SKM-1 (cell line): ENCODE results near the gene MGST1.
A peak's percentile ranks its signal among the peaks of the same experiment; 100 is the strongest.

ENCODE experiments used
- DNase-seq: peaks from one replicate; lab custom pipeline; 2025; ENCODE audit not compliant: unreplicated experiment; lab: John Stamatoyannopoulos, UW

Gene MGST1, protein sequence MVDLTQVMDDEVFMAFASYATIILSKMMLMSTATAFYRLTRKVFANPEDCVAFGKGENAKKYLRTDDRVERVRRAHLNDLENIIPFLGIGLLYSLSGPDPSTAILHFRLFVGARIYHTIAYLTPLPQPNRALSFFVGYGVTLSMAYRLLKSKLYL

DNA sequence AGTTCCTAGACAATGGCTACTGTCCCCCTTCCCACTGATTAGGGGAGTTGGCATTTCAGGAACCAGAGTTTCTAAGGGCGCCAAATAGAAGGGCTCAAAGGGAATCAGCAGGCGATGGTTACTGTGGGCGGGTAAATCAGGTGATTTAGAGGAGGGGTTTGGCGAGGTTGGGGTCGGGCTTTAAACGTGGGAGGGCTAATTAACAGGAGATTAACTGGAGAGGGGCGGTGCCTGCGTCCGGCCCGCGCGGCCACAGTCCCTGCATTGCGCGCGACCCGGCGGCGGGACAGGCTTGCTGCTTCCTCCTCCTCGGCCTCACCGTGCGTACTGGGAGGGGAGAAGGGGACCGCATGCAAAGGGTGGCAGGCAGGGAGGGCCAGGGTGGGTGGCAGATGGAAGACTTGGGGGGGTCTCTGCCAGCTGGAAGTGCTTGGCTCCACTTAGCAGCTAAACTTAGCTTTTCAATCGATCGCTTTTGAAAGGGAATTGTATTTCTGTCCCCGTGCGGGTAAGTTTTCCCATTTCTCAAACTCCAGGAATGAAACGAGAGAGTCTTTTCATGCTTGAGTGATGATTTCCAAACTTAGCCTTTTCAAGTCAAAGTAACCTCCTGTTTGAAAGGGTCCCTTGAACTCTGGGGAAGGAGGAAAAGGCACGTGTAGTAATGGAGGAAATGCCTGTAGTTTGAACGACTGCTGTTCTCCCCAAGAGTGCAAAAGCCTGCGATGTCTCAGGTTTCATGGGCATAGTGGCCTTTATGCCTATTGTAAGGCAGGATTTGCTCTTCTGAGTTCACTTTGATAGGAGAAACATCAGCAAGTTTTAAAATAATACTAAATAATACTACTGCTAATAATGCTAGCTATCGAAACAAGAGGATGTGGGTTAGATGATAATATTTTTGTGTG is at the start of gene MGST1:
TSS of gene MGST1 (plus strand) at position 255 of the 908 bp plus-strand sequence. CDS start 6,608 bp downstream, outside the sequence.
- peak; percentile 11 for DNase-seq

DNA sequence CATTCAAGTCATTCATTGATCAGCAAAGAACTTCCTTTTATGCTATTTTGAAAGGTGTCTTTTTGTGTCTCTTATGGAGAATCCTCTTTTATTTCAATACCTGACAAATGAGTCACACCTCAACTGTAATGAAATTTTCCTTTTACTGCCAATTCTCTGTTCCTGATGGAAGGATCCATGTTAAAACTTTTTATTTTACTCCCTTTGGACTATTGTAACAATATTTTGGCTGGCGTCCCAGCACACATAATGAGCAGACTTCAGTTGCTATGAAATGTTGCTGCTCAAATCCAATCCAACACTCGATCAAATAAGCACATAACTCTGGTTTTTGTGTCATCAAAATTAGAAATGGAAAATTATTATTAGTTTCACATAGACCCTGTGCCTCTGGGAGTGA is 48.0 kb upstream of the MGST1 start:
- no peak for DNase-seq

DNA sequence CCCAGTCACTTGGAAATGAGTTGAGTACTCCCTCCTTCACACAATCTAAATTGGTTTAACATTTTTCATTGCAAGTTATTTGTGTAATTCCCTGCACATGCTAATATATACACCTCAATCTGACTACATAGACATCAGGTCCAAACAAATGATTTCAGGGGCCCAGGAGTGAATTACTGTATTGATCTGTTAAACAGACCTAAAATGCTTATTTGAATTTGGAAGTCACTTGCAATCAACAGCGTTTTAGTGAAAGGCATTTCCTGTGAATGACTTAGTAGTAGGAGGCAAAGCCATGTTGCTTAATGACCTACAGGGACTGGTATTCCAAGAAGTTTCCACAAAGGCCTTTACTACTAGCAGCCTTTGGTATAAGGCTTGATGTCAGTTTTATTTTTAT is 47.3 kb upstream of the MGST1 start:
- no peak for DNase-seq

DNA sequence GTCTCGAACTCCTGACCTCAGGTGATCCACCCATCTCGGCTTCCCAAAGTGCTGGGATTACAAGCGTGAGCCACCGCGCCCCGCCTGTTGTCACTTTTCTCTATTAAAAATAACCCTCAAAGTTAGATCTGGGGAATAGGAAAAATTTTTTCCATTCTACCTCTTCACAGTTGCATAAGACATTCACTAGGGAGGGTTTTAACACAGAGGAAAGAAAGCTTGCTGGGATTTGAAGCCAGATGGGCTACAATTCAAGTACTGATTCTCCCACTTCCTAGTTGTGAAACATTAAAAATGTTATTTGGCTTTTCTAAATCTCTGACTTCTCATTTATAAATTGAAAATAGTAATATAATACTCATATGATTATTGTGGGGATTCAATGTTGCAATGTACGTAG is 46.7 kb upstream of the MGST1 start:
- DNase-seq = no peak

DNA sequence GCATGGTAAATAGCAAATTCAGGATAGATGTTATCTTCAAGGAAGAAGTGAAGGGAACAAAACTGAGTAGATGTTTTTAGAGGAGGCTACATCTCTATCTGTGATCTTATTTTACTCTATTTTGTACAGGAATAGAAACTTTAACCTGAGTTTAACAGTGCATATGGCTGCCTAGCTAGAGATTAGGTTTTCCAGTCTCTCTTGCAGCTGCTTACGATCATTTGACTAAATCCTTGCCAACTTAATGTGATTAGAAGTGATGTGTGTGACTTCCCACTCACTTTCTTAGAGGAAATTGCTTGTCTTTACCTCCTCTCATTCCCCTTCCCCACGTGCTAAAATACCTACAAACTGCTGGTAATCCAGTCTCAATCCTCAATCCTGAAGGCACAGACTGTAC is 43.5 kb upstream of the MGST1 start:
- DNase-seq = no peak

DNA sequence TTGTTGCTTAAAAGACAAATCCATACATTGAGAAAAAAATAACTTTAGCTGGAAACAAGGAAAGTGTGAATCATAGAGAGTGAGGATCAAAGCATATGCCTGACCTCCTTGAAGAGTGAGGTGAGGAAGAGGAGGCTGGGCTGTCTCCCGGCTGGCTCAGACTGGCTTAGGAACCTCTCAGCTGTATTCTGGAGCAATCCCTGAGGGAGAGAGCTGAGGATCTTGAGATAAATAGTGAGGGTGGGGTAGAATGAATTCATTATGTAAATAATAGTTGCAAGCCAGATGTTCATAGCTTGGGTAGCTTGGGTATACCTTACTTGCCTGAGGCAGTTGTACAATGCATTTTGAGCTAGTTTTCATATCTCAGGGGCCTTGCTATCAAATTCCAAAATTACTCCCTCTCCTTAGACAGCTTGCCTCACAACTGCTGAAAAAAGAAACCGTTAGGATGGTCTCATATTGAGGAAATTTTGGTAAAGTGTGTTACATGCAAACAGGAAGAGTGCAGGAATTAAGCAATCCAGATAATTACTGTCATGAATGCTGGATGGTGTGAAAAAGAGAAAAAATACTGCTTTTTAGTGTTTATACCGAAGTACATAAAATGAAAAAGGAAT is 39.5 kb upstream of the MGST1 start:
- DNase-seq = no peak

DNA sequence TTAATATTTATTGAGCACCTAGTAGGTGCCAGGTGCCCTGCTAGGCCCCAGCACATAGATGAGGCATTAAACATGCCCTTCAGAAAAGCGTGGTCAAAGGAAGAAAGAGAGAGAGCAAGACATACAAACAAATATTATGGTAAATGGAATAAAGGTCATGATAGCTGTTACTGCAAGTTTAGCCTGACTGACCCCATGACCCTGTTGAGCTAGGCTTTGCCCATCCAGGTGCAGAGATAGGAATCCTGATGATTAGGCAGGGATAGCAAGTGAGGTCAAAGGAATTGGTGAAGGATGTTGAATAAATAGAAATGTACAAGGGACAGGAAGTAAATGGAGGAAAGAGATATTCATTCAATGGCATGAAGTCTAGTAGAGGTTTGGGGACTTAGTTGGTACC is 36.5 kb upstream of the MGST1 start:
- no peak for DNase-seq

DNA sequence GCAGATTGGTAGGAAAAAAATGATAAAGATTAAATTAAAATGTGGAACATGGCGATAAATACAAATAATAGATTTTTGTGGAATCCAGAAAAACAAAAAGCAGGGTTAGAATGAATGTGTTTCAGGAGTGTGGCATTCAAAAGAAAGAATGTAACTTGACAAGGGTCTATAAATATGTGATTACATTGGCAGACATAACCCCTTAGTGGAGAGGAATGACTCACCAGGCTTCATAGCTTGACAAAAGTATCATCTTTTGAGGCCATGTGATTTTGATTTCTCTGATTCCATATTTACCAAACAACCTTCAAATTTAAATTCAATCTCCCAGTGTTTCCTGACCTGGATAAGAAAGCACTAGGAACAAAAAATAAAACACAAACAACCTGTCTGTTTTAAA is 24.4 kb upstream of the MGST1 start:
- no peak for DNase-seq

DNA sequence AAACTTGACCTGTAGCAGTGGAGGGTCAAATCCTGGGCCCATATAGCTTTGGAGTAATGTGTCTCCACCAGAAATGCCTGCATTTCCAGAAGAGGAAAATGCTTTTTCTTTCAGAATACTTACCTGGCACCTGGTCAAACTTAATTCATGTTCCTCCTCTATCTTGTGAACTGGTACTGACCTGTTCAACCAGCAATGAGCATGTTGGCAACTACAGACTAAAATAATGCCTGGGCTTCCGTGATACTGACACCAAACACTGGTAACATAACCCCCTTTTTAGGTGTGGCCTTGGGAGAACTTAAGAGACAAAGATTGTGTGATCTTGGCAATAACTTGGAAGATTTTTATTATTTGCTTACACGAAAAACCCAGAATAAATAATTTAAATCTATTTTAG is 23.8 kb upstream of the MGST1 start:
- no peak for DNase-seq

DNA sequence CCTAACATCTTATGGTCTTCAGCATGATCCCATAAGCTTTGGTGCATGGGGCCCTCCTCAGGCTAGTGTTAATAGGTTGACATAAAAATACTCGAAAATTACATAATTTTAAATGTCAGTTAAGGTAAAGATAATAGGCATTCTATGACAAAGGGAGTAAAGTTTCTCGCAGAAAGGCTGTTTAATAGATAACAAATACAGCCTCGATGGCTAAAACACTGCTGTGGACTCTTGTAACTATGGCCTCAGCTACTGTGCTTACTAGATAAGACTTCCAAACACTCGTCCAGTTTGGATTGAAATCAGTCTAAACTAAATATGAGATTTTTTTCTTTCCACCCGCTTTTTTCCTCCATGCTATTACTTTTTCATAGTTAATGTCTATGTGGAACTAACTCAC is 23.2 kb upstream of the MGST1 start:
- no peak for DNase-seq

DNA sequence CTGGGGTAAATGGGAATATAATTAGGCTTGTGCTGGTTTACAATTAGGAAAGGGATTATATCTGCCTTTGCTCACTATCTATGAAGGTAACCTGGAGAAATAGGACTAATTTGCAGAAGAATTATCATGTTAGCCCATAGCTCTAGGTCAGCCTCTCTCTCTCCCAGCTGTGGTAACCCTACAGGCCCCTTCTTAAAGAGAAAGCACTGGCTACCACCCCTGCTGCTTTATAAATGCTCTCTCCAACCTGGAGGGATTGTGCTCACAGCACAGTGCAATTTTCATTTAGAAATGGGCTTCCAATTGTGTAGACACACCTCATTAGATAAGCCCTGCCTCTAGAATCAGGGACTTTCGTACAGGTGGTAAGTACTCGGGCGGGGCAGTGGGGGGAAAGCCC is 22.7 kb upstream of the MGST1 start:
- no peak for DNase-seq

DNA sequence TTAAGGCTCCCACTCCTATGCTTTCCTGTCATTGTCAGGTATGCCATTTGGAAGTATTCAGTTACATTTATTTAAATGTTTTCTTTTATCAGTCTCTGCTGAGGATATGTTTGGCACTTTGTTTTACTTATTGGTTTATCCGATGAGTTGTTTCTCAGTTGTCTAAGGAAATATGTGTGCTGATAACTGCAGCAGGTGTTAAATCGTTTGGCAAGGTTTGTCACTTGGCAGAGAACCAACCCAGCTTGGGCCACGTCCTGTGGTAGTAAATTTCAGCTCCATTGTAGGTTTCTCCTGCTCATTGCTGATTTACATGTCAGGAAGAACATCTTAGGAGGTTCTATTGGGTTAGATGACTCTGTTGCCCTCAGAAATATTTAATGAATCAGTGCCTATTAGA is 22.0 kb upstream of the MGST1 start:
- no peak for DNase-seq

DNA sequence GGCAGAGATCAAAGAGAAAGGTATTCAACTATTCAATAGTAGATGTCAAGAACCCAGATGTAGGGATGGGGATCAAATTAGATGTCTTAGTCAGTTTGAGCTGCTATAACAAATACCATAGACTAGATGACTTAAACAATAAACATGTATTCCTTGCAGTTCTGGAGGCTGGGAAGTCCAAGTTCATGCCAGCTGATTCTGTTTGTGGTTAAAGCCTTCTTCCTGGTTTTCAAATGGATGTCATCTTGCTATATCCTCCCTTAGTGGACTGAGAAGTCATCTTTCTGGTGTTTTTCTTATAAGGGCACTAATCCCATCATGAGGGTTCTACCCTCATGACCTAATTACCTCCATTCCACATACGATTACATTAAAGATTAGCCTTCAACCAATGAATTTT is 19.5 kb upstream of the MGST1 start:
- no peak for DNase-seq

DNA sequence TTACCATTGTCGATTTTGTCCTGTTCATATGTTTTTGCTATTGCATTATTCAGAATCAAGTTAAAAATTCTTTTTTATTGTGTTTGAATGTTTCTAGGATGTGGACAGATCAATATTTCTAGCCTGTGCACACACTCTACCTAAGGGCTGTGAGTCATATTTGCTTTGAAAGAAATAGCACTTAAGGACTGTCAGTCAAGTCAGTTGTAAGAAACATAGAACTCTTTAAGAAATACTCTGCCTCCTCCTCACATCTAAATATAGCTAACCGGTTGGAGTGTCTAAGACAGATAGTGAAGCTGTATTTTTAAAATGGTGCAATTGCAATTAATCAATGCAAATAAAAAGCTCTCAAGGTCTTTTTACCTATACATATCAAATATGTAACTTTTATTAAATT is 17.9 kb upstream of the MGST1 start:
- no peak for DNase-seq

DNA sequence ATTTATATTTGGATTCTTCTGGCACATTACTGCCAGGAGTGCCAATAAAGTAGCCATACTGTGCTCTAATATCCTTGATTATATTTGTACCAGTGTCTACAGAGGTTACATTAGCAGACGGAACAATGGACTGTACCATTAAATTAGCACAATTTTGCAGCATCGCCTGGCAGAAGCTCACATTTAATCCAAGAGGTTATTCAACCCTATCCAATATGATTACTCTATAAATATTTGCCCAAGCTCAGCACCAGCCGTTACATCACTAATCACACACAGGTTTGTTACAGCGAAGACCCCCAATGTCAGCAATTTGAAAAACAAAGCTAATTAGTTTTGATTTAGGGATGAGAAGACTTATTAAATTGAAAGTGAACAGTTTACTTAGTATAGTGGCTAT is 16.9 kb upstream of the MGST1 start:
- DNase-seq = no peak

DNA sequence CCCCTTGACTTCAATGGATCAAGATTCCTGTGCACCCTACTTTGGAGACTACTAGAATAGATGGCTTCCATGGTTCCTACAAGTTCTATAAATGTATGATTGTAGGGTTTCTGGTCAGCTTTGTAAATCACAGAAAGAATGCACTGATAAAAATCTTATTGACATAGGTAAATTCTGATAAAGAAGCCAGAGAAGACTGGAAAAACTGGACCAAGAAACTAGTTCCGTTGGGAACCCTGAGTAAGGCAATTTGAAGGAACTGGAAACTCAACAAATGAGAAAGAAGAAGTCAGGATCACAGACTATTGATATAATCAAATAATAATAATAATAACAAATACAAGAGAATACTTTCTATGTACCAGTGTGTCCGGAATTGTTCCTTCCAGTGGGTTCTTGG is 15.4 kb upstream of the MGST1 start:
- no peak for DNase-seq

DNA sequence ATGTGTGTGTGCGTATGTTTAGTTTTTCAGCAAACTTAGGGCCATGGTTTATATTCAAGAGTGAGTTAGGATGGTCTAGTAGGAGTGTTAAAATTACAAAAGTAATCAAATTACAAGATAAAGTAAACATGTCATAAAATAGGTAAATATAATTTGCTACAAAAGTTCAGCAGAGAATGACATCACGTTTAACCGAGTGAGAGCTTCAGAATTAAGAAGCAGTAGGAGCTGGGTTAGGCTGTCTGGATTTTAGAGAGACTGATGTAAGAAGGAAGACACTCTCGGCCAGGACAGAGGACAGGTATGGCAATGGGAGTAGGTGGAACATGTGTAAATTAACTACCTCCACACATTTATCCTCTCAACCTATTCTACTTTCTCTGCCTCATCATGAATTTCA is 11.6 kb upstream of the MGST1 start:
- no peak for DNase-seq

DNA sequence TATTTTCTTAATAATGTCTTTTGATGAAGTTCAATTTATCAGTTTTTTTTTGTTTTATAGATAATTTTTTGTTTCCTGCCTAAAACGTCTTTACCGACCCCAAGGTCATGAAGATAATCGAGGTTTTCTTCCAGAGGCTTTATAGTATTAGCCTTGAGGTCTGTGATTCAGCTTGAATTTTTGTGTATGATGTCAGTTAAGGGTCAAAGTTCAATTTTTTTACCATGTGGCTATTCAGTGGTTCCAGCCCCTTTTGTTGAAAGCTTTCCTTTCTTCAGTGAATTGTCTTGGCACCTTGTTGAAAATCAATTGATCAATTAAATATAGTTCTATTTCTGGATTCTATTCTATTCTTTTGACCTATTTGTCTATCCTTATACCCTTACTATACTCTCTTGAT is 3.2 kb upstream of the MGST1 start:
- DNase-seq = no peak

DNA sequence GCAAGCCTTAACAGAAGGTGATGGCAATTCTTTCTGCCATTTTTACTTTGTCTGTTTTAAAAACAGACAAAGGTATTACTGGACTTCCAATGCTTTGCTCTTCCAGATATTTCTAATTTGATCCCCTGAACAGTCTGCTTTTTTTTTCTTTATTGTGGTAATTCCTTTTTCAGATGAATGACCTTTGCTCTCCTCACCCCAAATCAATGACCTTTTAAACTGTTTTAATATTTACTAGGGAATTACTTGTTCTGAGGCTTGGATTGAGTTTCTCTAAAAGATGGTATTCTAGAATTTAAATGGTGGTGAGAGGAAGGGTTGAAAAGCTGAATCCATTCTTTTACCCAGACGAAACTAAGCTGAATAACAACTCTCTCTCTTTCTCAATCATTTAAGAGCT is 2.3 kb upstream of the MGST1 start:
- DNase-seq = no peak

DNA sequence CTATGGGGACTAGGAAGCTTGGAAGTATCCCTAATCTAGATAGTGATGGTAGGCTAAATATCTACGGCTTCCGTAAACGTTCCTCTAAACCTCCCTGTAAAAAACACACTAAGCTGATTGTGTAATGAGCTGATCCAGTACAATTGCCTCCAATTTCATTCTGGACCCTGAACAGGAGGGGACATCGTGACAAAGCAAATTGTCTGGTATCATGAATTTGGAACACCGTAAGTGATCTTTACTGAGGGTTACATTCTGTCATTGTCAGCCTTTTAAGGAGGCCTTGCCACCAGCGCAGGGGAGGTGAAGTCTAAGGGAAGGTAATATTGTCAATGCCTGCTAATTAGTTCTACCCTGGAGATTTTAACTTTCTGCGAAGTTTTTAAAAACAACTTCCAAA is 487 bp upstream of the MGST1 start:
- no peak for DNase-seq

DNA sequence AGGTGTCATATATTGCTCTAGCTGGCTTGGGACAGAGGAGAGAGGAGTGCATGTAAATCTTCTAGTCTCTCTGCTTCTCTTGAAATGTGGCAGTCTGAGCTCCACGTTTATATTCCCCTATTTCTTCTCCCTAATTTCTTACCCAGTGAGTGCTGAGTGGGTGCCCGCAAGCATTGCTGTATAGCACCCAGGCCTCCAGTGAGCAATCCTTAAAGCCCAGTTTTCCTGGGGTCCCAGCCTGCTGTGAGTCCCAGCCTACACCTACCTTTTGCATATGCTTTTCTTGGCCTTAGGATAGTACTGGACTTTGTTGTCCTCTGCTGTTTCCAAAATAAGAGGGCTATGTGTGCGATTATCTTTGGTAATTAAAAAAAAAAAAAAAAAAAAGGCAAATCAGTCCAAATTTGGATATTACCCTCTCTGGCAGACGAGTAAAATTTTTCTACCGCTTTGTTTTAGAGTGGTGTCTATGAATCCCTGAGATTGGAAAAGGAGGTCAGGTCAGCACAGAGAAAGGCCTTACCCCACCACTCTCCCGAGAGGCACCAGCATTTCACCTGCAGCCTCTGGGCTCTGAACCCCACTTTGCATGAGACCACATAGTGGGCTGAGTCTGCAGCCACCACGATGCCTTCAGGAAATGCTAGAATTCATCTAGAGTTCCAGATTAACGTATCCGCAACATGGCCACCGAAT is 1.1 kb downstream of the MGST1 start:
- no peak for DNase-seq

DNA sequence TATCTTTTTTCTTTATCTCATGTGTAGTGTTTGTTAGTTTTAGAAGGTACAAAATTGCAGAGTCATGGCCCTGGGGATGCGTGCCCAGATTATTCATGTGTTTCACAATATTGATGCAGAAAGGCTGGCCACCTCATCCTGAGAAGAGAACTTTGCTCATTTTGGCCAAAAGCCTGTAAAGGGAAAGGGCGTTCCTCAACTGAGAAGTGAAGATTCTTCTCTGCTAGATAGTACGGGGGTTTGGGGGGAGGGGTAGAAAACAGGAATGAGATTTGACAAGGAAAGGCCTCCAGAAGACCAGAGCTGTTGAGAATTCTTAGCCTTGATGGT is 1.7 kb downstream of the MGST1 start:
- no peak for DNase-seq
